Mesenchymal stem cell (in vitro differentiated cells and primary cell): ENCODE data around the gene MNS1.

Experiments used
- DNase-seq: peaks from one replicate; pipeline ENCODE4 v3.0.0-alpha.2; 2013
- H2AFZ ChIP-seq: one replicate; pipeline ENCODE4 v1.6.1; 2013; ENCODE audit warnings: low read depth, mild to moderate bottlenecking, control low read depth, inconsistent platforms, low read length, moderate library complexity
- H2AK5ac ChIP-seq: 2 replicates; pipeline ENCODE4 v1.6.1; 2013; ENCODE audit warnings: low read length, moderate library complexity, mild to moderate bottlenecking, inconsistent platforms; ENCODE audit not compliant: severe bottlenecking
- H2BK120ac ChIP-seq: one replicate; pipeline ENCODE4 v1.6.1; 2013; ENCODE audit warnings: low read depth, mild to moderate bottlenecking, inconsistent platforms, low read length, moderate library complexity
- H2BK12ac ChIP-seq, 2 experiments: one replicate each; pipeline ENCODE4 v1.6.1; 2013; ENCODE audit warnings: inconsistent platforms in 2 of 2, low read length in 2 of 2, mild to moderate bottlenecking in 2 of 2, moderate library complexity in 2 of 2, control low read depth in 1 of 2
- H2BK15ac ChIP-seq: one replicate; pipeline ENCODE4 v1.6.1; 2013; ENCODE audit warnings: mild to moderate bottlenecking, low read depth, inconsistent platforms; ENCODE audit not compliant: poor library complexity, severe bottlenecking
- H2BK5ac ChIP-seq: 2 replicates; pipeline ENCODE4 v1.6.1; 2013; ENCODE audit warnings: low read depth, mild to moderate bottlenecking, low read length, control low read depth, inconsistent platforms; ENCODE audit not compliant: poor library complexity, severe bottlenecking
- H3K14ac ChIP-seq, 2 experiments: one replicate each; pipeline ENCODE4 v1.6.1; 2013; ENCODE audit warnings: inconsistent platforms in 2 of 2, low read length in 2 of 2, control low read depth in 1 of 2, mild to moderate bottlenecking in 1 of 2, moderate library complexity in 1 of 2
- H3K18ac ChIP-seq, 2 experiments: one replicate each; pipeline ENCODE4 v1.6.1; 2013; ENCODE audit warnings: inconsistent platforms in 2 of 2, low read length in 2 of 2, control low read depth in 1 of 2, low read depth in 1 of 2, mild to moderate bottlenecking in 1 of 2
- H3K23ac ChIP-seq, 2 experiments: one replicate each; pipeline ENCODE4 v1.6.1; 2013; ENCODE audit warnings: inconsistent platforms in 2 of 2, low read length in 2 of 2, mild to moderate bottlenecking in 2 of 2, moderate library complexity in 2 of 2, control low read depth in 1 of 2
- H3K27ac ChIP-seq: 2 replicates; pipeline ENCODE4 v1.5.1; 2013; ENCODE audit warnings: mild to moderate bottlenecking, moderate library complexity, low read length, control low read depth, inconsistent platforms; ENCODE audit not compliant: poor library complexity, severe bottlenecking
- H3K27me3 ChIP-seq, 2 experiments: 2 replicates each; pipeline versions ENCODE4 v1.6.1 to v1.7.0; 2013; ENCODE audit warnings: low read length in 2 of 2, mild to moderate bottlenecking in 2 of 2, moderate library complexity in 2 of 2, control low read depth in 1 of 2, inconsistent platforms in 1 of 2; ENCODE audit not compliant: control insufficient read depth in 1 of 2, insufficient read depth in 1 of 2
- H3K36me3 ChIP-seq, 2 experiments: 2 replicates each; pipeline versions ENCODE4 v1.6.1 to v1.7.0; 2013; ENCODE audit warnings: low read length in 2 of 2, control low read depth in 1 of 2, inconsistent platforms in 1 of 2, low read depth in 1 of 2, mild to moderate bottlenecking in 1 of 2; ENCODE audit not compliant: insufficient read depth in 2 of 2, control insufficient read depth in 1 of 2
- H3K4ac ChIP-seq, 2 experiments: one replicate each; pipeline ENCODE4 v1.6.1; 2013; ENCODE audit warnings: inconsistent platforms in 2 of 2, low read length in 2 of 2, mild to moderate bottlenecking in 2 of 2, moderate library complexity in 2 of 2, control low read depth in 1 of 2, low read depth in 1 of 2
- H3K4me1 ChIP-seq: 2 replicates; pipeline ENCODE4 v1.6.1; 2013; ENCODE audit warnings: low read depth, low read length, control low read depth; ENCODE audit not compliant: control insufficient read depth, insufficient read depth
- H3K4me2 ChIP-seq: 2 replicates; pipeline ENCODE4 v1.6.1; 2013; ENCODE audit warnings: low read length, mild to moderate bottlenecking, inconsistent platforms; ENCODE audit not compliant: poor library complexity, severe bottlenecking
- H3K4me3 ChIP-seq, 2 experiments: 2 replicates each; pipeline versions ENCODE4 v1.5.1 to v1.7.0; 2013; ENCODE audit warnings: low read length in 2 of 2, mild to moderate bottlenecking in 2 of 2, control low read depth in 1 of 2, low read depth in 1 of 2; ENCODE audit not compliant: insufficient read depth in 1 of 2
- H3K79me1 ChIP-seq: replicated peaks from 2 replicates; pipeline ENCODE4 v1.6.1; 2013; ENCODE audit warnings: mild to moderate bottlenecking, control low read depth, low read length, inconsistent platforms; ENCODE audit not compliant: poor library complexity, severe bottlenecking
- H3K9ac ChIP-seq: 2 replicates; pipeline ENCODE4 v1.7.0; 2013; ENCODE audit warnings: mild to moderate bottlenecking, low read length, moderate library complexity
- H3K9me3 ChIP-seq: 2 replicates; pipeline ENCODE4 v1.7.0; 2013; ENCODE audit warnings: mild to moderate bottlenecking, low read length; ENCODE audit not compliant: control insufficient read depth
- H4K8ac ChIP-seq: one replicate; pipeline ENCODE4 v1.6.1; 2013; ENCODE audit warnings: inconsistent platforms, mild to moderate bottlenecking, low read length, moderate library complexity
- H4K91ac ChIP-seq: one replicate; pipeline ENCODE4 v1.6.1; 2013; ENCODE audit warnings: mild to moderate bottlenecking, low read length, inconsistent platforms
- WGBS: methylation state at CpG from one replicate; pipeline ENCODE4 v1.1.7; 2013; ENCODE audit warnings: mixed read lengths; 5-methylcytosine and 5-hydroxymethylcytosine counted together

MNS1 gene

GRCh38 chr15:56473017-56473416 is 8.1 kb upstream of the MNS1 start:
- no peak for DNase-seq
- Histone ChIP-seq H2AFZ (no peak overlapping the region), H3K18ac (no peak overlapping the region), H3K4me1 (no peaks in the 10 kb centered on the region), H3K4me3 (no peak overlapping the region), H3K14ac (no peak overlapping the region), H3K9me3 (no peaks in the 10 kb centered on the region), H3K4ac (no peak overlapping the region), H3K36me3 (no peaks in the 10 kb centered on the region), H3K27me3 (no peaks in the 10 kb centered on the region), H2BK15ac (no peak overlapping the region), H3K9ac (no peak overlapping the region), H3K27ac (no peak overlapping the region), H2BK5ac (no peak overlapping the region), H4K8ac (no peak overlapping the region), H2AK5ac (no peak overlapping the region), H3K4me2 (no peak overlapping the region), H3K23ac (no peak overlapping the region), H2BK12ac (no peak overlapping the region), H4K91ac (no peak overlapping the region), H3K79me1 (no peaks in the 10 kb centered on the region), H2BK120ac (no peak overlapping the region)
- WGBS: no CpG with 5 or more reads among the region's 1 CpG

DNA sequence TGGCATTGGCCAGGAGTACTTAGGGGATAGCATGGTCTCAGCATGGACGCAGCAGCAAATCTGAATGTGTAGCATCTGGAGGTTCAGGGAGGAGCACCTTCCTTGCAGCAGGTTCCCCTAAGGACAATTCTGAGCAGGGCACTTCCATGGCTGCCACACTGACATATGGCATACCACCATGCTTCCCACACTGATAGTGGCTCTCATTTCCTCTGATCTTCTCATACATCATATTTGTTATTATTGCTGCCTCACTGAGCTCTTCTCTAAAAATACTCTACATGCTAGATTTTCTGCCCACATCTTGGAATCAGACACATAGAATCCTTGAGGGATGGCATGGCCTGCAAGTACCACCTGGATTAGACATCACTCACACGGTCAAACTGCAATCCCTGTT is 7.3 kb upstream of the MNS1 start:
- no peak overlapping the region for H2AK5ac ChIP-seq
- H3K23ac ChIP-seq: no peak overlapping the region
- no peak overlapping the region for H3K9ac ChIP-seq
- H2AFZ ChIP-seq: no peak overlapping the region
- H4K8ac ChIP-seq: no peak overlapping the region
- H4K91ac ChIP-seq: no peak overlapping the region
- no peak overlapping the region for H3K18ac ChIP-seq
- no peaks in the 10 kb centered on the region for H3K27me3 ChIP-seq
- H3K14ac ChIP-seq: no peak overlapping the region
- no peak overlapping the region for H3K4me2 ChIP-seq
- H3K27ac ChIP-seq: no peak overlapping the region
- no peak overlapping the region for H2BK15ac ChIP-seq
- H3K4me1 ChIP-seq: no peaks in the 10 kb centered on the region
- no peaks in the 10 kb centered on the region for H3K79me1 ChIP-seq
- H2BK5ac ChIP-seq: no peak overlapping the region
- H2BK12ac ChIP-seq: no peak overlapping the region
- no peak for DNase-seq
- no peak overlapping the region for H3K4ac ChIP-seq
- no peak overlapping the region for H2BK120ac ChIP-seq
- H3K36me3 ChIP-seq: no peaks in the 10 kb centered on the region
- H3K9me3 ChIP-seq: no peaks in the 10 kb centered on the region
- WGBS: 78% methylated on average over 2 of the region's 2 CpGs
- H3K4me3 ChIP-seq: no peak overlapping the region

- Histone ChIP-seq H3K4me1 (peaks cover 3% of the 10 kb centered on the region), H2BK5ac (no peak overlapping the region), H2AK5ac (no peak overlapping the region), H3K4ac (no peak overlapping the region), H3K27ac (no peak overlapping the region), H3K14ac (no peak overlapping the region), H2BK120ac (no peak overlapping the region), H4K8ac (no peak overlapping the region), H3K4me3 (no peak overlapping the region), H3K79me1 (no peaks in the 10 kb centered on the region), H3K23ac (no peak overlapping the region), H3K9ac (no peak overlapping the region), H4K91ac (no peak overlapping the region), H2BK15ac (no peak overlapping the region), H2AFZ (no peak overlapping the region), H3K9me3 (no peaks in the 10 kb centered on the region), H3K36me3 (no peaks in the 10 kb centered on the region), H2BK12ac (no peak overlapping the region), H3K27me3 (no peaks in the 10 kb centered on the region), H3K18ac (no peak overlapping the region), H3K4me2 (no peak overlapping the region)
- WGBS: 84% methylated on average over 5 of the region's 5 CpGs
- no peak for DNase-seq
These were observed 6.6 kb upstream of the MNS1 start for GRCh38 chr15:56471440-56472069.

- peaks cover 5% of the 10 kb centered on the region for H3K4me1 ChIP-seq
- H4K91ac ChIP-seq: no peak overlapping the region
- no peak overlapping the region for H2AK5ac ChIP-seq
- H2BK120ac ChIP-seq: no peak overlapping the region
- no peak overlapping the region for H4K8ac ChIP-seq
- H3K9me3 ChIP-seq: no peaks in the 10 kb centered on the region
- H3K14ac ChIP-seq: no peak overlapping the region
- no peak overlapping the region for H3K4me2 ChIP-seq
- H3K4me3 ChIP-seq: no peak overlapping the region
- no peaks in the 10 kb centered on the region for H3K79me1 ChIP-seq
- no peak for DNase-seq
- no peaks in the 10 kb centered on the region for H3K36me3 ChIP-seq
- H3K9ac ChIP-seq: no peak overlapping the region
- no peak overlapping the region for H2AFZ ChIP-seq
- no peak overlapping the region for H3K4ac ChIP-seq
- no peak overlapping the region for H3K23ac ChIP-seq
- no peak overlapping the region for H3K18ac ChIP-seq
- H2BK12ac ChIP-seq: no peak overlapping the region
- no peak overlapping the region for H2BK5ac ChIP-seq
- no peak overlapping the region for H2BK15ac ChIP-seq
- no peaks in the 10 kb centered on the region for H3K27me3 ChIP-seq
- no peak overlapping the region for H3K27ac ChIP-seq
These were observed 4.5 kb upstream of the MNS1 start for GRCh38 chr15:56469483-56469882.
